ENCODE data around the gene EMC7. TPM values are rescaled to one million over a fixed set of nuclear protein-coding genes. Genes with fewer than 3 reads are reported as not detected.

The EMC7 gene
- total RNA-seq, 1 experiment from 2014 or later = 79.6 TPM

- H3K27ac ChIP-seq (ENCODE audit: low read length) = no peak overlapping the region
- no peak for DNase-seq (ENCODE audit: low read depth, low spot score)
- ChIA-PET CTCF (no interaction called here), POLR2A (no interaction called here)
- H3K9me3 ChIP-seq (ENCODE audit: control insufficient read depth, insufficient read depth, low read depth, low read length) = no peaks in the 10 kb centered on the region
- H3K36me3 ChIP-seq (ENCODE audit: control insufficient read depth, insufficient read depth, low read length) = no peaks in the 10 kb centered on the region
- no TSS peak for BruUV-seq (replicated peaks)
- H3K27me3 ChIP-seq (ENCODE audit: control insufficient read depth, insufficient read depth, low read length) = no peaks in the 10 kb centered on the region
- TF ChIP-seq, protein P1, sequence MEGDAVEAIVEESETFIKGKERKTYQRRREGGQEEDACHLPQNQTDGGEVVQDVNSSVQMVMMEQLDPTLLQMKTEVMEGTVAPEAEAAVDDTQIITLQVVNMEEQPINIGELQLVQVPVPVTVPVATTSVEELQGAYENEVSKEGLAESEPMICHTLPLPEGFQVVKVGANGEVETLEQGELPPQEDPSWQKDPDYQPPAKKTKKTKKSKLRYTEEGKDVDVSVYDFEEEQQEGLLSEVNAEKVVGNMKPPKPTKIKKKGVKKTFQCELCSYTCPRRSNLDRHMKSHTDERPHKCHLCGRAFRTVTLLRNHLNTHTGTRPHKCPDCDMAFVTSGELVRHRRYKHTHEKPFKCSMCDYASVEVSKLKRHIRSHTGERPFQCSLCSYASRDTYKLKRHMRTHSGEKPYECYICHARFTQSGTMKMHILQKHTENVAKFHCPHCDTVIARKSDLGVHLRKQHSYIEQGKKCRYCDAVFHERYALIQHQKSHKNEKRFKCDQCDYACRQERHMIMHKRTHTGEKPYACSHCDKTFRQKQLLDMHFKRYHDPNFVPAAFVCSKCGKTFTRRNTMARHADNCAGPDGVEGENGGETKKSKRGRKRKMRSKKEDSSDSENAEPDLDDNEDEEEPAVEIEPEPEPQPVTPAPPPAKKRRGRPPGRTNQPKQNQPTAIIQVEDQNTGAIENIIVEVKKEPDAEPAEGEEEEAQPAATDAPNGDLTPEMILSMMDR (IDR thresholded peaks at IDR 0.05) = no peak
- TF ChIP-seq, protein P2, sequence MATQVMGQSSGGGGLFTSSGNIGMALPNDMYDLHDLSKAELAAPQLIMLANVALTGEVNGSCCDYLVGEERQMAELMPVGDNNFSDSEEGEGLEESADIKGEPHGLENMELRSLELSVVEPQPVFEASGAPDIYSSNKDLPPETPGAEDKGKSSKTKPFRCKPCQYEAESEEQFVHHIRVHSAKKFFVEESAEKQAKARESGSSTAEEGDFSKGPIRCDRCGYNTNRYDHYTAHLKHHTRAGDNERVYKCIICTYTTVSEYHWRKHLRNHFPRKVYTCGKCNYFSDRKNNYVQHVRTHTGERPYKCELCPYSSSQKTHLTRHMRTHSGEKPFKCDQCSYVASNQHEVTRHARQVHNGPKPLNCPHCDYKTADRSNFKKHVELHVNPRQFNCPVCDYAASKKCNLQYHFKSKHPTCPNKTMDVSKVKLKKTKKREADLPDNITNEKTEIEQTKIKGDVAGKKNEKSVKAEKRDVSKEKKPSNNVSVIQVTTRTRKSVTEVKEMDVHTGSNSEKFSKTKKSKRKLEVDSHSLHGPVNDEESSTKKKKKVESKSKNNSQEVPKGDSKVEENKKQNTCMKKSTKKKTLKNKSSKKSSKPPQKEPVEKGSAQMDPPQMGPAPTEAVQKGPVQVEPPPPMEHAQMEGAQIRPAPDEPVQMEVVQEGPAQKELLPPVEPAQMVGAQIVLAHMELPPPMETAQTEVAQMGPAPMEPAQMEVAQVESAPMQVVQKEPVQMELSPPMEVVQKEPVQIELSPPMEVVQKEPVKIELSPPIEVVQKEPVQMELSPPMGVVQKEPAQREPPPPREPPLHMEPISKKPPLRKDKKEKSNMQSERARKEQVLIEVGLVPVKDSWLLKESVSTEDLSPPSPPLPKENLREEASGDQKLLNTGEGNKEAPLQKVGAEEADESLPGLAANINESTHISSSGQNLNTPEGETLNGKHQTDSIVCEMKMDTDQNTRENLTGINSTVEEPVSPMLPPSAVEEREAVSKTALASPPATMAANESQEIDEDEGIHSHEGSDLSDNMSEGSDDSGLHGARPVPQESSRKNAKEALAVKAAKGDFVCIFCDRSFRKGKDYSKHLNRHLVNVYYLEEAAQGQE (IDR thresholded peaks at IDR 0.05; ENCODE audit: insufficient read depth in 1 of 2, low read depth in 2 of 2, low read length in 1 of 2) = no peak
- TF ChIP-seq POLR2AphosphoS5 (IDR thresholded peaks at IDR 0.05; ENCODE audit: low read depth, low read length) (no peak), SIN3A (IDR thresholded peaks at IDR 0.05; ENCODE audit: borderline replicate concordance, insufficient read depth, low read depth, low read length) (no peak), TCF7L2 (IDR thresholded peaks at IDR 0.05; ENCODE audit: low read depth, low read length) (no peak)
- in situ Hi-C loops (cut with HindIII; ENCODE audit: low pct_unique_long_range_greater_than_20kb, low sequenced_read_pairs) (no loop called here), intact Hi-C loops (cut with micrococcal nuclease; ENCODE audit: unreplicated experiment) (no loop called here)
- no peak overlapping the region for H3K4me3 ChIP-seq (ENCODE audit: low read depth in 2 of 2, low read length in 2 of 2)
- no peak for ATAC-seq
- H3K4me1 ChIP-seq (ENCODE audit: control insufficient read depth, insufficient read depth, low read length) = no peaks in the 10 kb centered on the region
Measured at GRCh38 chr15:34076785-34077184, 24.9 kb downstream of the EMC7 start.

- no peak for ATAC-seq
- Histone ChIP-seq H3K27me3 (ENCODE audit: control insufficient read depth, insufficient read depth, low read length) (no peaks in the 10 kb centered on the region), H3K4me3 (ENCODE audit: low read depth in 2 of 2, low read length in 2 of 2) (no peak overlapping the region), H3K36me3 (ENCODE audit: control insufficient read depth, insufficient read depth, low read length) (no peaks in the 10 kb centered on the region), H3K4me1 (ENCODE audit: control insufficient read depth, insufficient read depth, low read length) (no peaks in the 10 kb centered on the region), H3K9me3 (ENCODE audit: control insufficient read depth, insufficient read depth, low read depth, low read length) (no peaks in the 10 kb centered on the region), H3K27ac (ENCODE audit: low read length) (no peak overlapping the region)
- CTCF ChIA-PET = no interaction called here
- POLR2A ChIA-PET = no interaction called here
- in situ Hi-C loops (cut with HindIII; ENCODE audit: low pct_unique_long_range_greater_than_20kb, low sequenced_read_pairs) (no loop called here), intact Hi-C loops (cut with micrococcal nuclease; ENCODE audit: unreplicated experiment) (no loop called here)
- DNase-seq (ENCODE audit: low read depth, low spot score) = no peak
- no TSS peak for BruUV-seq (replicated peaks)
- TF ChIP-seq SIN3A (IDR thresholded peaks at IDR 0.05; ENCODE audit: borderline replicate concordance, insufficient read depth, low read depth, low read length) (no peak), TCF7L2 (IDR thresholded peaks at IDR 0.05; ENCODE audit: low read depth, low read length) (no peak), POLR2AphosphoS5 (IDR thresholded peaks at IDR 0.05; ENCODE audit: low read depth, low read length) (no peak)
- TF ChIP-seq, protein P1 (IDR thresholded peaks at IDR 0.05) = no peak
- TF ChIP-seq, protein P2 (IDR thresholded peaks at IDR 0.05; ENCODE audit: insufficient read depth in 1 of 2, low read depth in 2 of 2, low read length in 1 of 2) = no peak
Measured at GRCh38 chr15:34070003-34070402, 31.7 kb downstream of the EMC7 start.
